Measurements from ENCODE around the gene CD302.
"Not testable (repeated sequence)": the region's sequence is repeated elsewhere in the genome, so short reads cannot be mapped to it uniquely, and the experiment has no call there.

The CD302 gene

DNA sequence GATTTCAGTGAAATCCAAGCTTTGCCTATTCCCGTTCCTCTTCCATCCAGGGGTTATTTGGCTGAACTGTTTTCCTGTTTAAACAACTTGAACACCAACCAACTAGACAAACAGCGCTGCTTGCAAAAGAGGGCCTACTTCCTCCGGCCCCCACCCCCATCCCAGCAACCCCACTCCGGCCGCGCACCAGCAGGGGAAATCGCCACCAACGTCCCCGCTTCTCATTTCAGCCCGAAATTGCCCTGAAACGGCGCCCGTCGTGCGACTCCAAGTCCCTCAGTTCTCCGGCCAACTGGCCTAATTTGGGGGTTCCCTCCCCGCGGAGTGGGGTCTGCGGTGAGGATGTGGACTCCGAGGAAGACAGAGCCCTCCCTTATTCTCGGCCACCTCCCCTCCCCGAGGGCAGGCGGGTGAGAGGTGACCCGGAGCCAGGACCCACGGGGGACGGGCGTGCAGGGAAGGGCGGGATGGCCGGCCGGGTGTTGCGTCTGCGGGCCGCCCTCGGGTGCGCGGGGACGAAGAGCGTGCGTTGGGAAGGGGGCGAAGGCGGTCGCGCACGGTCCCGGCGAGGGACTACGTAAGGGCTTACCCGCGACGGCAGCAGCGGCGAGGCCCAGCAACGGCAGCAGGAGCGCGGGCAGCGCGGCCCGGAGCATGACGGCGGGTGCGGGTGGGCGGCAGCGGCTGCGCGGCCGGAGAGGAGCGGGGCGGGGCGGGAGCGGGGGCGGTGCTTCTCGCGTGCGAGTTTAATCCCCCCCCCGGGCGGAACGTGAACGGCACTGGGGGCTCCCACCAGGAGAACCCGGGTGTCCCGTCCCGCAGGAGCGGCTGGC, at the start of gene CD302:
Gene CD302, minus strand, starts transcription at position 666 of the 833 bp plus-strand sequence. Its CDS starts 10 bp downstream, at position 656.
- peak; percentile 48 for DNase-seq

DNA sequence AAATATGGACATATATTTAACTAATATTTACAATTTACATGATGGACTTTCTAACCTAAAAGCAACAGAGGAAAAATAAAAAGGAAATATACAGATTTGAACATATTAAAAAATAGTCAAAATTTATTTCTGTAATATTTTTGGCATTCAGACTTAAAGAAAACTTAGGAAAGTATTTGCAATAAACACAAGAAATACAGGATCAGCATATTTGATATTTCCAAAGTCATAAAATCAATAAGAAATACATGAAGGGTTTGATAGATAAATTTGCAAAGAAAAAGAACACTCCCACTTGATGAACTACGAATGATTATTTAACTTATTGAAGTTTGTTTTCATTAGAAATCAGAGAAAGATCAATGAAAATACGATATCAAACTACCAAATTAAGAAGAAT, 48.6 kb upstream of the CD302 start:
- DNase-seq = no peak

- DNase-seq = no peak
Observed at GRCh38 chr2:159840616-159841015, 42.6 kb upstream of the CD302 start.

- DNase-seq = peak; percentile 89
Observed at GRCh38 chr2:159832858-159833257, 34.9 kb upstream of the CD302 start.

DNA sequence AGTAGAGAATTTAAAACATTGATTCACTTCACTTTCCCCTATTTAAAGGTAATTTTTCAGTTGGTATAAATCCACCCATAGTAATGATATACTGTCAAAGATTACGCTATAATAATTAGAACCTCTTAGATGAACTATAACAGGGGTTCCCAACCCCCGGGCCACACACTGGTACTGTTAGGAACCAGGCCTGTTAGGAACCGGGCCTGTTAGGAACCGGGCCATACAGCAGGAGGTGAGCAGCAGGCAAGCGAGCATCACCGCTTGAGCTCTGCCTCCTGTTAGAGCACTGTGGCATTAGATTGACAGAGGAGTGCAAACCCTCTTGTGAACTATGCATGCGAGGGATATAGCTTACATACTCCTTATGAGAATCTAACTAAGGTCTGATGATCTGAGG, 34.0 kb upstream of the CD302 start:
- DNase-seq = no peak

- DNase-seq = no peak
Observed at GRCh38 chr2:159829376-159829775, 31.4 kb upstream of the CD302 start.

GRCh38 chr2:159828738-159829137, 30.7 kb upstream of the CD302 start:
- DNase-seq = no peak

GRCh38 chr2:159822478-159822833, 24.4 kb upstream of the CD302 start:
- DNase-seq = not testable (repeated sequence)

- DNase-seq = not testable (repeated sequence)
Observed at GRCh38 chr2:159821775-159822477, 23.9 kb upstream of the CD302 start.

DNA sequence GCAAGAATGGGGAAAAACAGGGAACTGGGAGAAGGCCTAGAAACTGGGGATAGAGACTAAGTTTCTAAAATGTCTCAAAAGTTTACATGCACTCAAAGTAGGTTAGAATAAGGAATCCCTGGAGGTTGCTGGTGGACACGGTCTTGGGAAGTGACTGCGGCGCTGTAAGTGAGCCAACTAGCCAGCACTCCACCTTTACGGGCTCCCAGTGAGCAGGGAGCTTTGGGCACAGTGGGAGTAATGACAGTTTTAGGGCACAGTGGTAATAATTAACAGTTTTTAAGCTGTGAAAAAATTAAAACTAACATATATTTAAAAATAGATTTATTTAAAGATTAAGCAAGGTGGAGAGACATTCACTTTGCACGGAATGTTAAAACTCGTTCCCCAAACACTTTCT, 20.9 kb upstream of the CD302 start:
- no peak for DNase-seq

DNA sequence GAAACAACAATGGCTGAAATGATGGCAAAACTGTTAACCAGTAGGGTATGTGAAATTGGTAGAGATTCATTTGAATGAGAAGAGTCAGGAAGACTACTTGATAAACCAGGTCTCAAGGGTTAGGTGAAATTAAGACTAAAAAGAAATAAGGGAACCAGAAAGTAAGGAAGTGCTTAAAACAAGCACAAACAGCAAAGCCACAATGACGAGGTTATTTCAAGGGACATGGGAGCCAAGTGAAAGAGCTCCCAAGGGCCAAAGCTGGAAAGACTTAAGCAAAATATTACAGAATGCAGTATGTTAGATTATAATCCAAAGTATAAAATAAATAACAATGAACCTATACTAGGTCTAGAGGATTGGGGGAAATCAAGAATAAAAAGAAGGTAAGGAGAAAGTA, 19.3 kb upstream of the CD302 start:
- DNase-seq = peak; percentile 57

- no peak for DNase-seq
Observed at GRCh38 chr2:159811232-159811631, 13.2 kb upstream of the CD302 start.

DNA sequence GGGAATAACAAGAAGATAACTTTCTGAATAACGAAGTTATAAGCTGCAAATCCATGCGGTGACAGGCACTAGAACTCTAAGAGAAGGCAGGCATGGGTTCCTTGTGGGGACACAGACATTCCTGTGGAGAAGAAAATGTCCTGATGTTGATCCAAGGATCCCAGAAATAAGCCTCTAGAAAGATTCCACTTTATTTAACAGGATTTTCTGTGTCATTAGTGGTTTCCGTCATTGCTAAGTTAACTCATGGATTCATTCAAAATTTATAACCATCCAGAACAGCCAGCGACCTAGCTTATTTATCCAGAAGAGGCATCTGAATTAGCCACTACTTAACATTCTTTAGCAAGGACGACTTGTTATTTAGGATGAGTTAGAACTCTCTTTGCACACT, 10.0 kb upstream of the CD302 start:
- DNase-seq = no peak

GRCh38 chr2:159807183-159808031, 9.4 kb upstream of the CD302 start:
- peak; percentile 41 for DNase-seq

DNA sequence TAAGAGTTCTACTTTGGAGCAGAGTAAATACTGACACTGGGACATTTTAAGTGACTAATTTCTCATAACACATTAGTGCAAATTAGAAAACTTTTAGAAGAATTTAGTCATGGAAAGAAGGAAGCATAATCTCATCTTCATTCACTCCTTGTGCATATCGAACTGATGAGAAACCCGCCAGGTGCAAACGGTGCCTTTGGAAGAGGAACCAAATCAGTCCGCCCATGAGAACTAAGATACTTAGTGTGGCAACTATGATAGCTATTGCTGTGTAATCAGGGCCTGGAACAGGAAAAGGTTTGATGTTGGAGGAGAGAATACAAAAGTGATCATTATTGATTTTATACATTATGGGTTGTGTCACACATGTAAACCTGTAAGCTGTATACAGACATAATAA, 6.9 kb upstream of the CD302 start:
- no peak for DNase-seq

DNA sequence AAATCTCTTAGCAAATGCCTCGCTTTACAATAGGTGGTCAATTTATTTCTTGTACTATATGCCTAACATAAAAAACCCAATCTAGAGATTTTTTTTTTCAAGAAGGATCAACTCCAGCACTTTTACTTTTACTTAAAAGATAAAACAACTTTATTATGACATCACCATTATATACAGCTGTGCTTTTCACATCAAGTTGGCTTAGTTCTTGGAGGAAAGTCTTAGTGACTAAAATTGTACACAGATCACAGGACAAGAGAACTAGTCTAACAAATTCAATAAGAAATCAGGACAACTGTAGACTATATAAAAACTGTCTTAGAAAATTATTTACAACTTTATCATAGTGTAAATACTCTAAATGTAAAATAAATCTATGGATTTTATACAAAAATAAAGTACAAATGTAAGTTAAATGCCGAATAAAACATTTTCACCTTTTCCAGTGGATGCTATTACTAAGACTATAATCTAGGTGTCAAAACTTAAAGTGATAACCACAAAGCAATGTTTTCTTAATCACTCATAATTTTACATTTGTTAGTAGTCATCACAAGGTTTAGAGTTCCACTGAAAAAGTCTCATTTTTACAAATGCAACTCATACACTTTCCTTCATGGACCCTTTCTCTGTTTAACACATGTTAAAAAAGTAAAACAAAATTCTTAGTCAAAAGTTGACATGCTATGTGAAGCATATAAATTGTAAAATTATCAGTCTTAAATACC, 5.4 kb upstream of the CD302 start:
- DNase-seq = no peak

DNA sequence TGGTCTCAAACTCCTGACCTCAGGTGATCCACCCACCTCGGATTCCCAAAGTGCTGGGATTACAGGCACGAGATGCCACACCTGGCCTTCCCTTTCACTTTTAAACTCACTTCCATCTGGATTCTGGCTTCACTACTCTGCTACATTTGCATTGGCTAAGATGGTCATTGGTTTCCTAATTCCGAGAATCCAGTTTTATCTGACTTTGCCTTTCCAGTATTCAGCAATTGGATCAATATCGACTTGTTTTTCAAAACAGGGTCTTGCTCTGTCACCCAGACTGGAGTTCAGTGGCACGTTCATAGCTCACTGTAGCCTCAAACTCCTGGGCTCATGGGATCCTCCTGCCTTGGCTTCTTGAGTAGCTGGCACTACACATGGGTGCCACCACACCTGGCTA, 4.7 kb upstream of the CD302 start:
- no peak for DNase-seq

GRCh38 chr2:159799833-159800232, 1.8 kb upstream of the CD302 start:
- DNase-seq = no peak

DNA sequence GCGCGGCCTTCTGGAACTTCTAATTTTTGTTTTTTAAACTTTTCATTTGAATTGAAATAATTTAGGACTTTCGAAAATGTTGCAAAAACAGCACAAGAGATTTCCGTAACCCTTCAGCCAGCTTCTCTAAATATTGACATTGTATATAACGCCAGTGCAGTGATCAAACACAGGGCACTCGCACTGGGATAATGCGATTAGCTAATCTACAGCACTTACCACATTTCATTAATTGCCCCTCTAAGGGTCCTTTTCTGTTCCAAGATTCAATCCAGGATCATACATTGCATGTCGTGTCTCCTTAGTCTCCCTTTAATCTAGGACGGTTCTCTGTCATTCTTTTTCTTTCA, 343 bp upstream of the CD302 start:
- no peak for DNase-seq

- DNase-seq = no peak
Observed at GRCh38 chr2:159797225-159797542, 824 bp downstream of the CD302 start.

- DNase-seq = no peak
Observed at GRCh38 chr2:159795841-159796690, 1.9 kb downstream of the CD302 start.

DNA sequence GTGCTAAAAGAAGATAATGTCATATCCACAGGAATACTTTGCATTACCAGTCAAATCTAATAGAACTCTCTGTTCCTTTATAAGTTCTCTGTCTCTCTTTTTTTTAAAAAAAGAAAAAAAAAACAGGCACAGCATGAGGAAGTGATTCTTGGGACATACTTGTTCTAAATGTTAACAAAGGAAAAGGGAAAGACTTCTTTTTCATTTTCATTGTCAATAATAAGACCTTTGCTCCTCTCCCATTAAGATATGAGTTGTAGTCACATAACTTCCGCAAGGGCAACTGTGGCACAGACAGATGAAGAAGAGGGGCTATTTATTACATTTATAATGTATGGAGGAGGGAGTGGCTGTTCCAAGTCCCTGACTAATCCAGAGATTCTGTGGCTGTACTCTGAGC, 4.7 kb downstream of the CD302 start:
- DNase-seq = peak; percentile 89
